HTERT RPE-1 (cell line): Measurements from ENCODE around the gene SNRPB.
"Not testable (repeated sequence)": the region's sequence is repeated elsewhere in the genome, so short reads cannot be mapped to it uniquely, and the experiment has no call there.

ENCODE experiments used
- in situ Hi-C: fragments of 300-500 bp; cut with MboI; formaldehyde crosslinking; loops from 4 replicates; pipeline ENCODE4 v1.14.3; 2020; ENCODE audit warnings: low sequenced_read_pairs

Gene SNRPB

DNA sequence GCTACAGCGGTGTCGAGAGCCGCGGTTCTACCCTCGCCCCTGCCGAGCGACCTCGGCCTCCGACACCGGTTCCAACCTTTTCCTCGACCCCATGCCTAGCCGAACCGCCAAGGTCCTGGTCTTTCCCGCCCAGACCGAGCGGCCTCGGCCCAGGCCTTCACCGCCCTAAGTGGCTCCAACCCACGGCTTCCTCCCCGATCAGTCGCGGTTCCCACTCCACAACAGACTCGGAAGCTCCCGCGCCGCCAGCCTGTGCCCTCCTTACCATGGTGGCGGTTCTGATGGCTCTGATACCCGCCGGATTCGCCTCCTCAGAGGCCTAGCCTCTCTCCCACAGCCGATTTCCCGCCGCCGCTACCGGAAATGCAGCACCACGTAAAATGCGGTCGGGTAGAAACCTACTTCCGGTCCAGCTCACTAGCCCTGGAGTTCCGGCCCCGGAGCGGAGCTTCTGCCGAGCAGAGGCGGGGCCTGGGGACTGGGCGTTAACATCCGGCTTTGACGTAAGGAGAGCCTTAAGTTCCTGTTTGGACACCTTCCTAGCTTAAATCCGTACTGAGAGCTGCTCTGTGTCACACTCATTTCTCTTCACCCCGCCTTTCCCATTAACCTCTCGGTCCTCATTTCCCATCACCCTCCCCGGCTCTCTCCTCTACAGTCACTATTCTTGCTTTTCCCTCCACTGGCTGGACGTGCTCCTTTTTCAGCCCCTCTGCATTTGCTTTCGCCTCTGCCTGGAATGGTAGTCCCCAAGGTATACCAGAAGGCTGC is at the start of gene SNRPB:
TSS of gene SNRPB (minus strand) at position 367 of the 771 bp plus-strand sequence. CDS start at position 268, 99 bp downstream.
- in situ Hi-C loops = no loop called here

DNA sequence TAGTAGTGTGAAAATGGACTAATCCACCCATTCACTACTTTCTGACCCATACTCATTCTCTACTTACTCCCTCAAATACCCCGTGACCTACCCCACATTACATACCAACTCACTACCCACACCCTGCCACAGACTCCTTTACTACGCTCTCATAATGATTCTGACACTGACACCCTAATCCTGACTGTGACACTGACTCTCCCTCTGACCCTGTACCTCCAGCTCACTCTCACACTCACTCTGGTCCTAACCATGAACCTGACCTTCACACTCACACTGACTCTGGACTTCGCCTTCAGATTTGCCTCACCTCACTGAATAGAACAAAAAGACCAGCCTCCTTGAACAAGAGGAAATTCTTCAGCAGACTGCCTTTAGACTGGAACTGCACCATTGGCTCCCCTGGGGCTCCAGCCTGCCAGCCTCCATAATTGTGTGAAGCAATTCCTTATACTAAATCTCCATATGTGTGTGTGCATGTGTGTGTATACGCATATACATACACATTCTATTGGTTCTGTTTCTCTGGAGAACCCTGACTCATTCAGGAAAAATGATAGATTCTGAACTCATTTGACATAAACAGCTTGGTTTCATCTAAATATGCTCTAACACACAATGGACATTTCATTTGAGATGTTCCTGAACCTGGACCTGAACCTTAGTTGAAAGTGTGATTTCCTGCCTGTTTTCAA is 48.7 kb upstream of the SNRPB start:
- in situ Hi-C loops = no loop called here

DNA sequence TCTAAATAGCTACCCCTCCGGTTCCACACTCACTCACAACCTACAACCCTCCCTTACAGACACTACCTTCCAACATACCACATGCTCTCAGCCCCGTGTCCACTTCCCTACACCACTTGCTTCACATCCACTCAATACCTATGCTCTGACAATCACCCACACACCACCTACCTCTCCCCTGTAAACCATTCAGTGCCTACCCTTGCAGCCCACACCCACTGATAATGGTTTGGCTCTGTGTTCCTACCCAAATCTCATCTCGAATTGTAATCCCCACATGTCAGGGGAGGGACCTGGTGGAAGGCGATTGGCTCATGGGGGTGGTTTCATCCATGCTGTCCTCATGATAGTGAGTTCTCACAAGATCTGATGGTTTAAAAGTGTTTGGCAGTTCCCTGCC is 48.0 kb upstream of the SNRPB start:
- in situ Hi-C loops = no loop called here

DNA sequence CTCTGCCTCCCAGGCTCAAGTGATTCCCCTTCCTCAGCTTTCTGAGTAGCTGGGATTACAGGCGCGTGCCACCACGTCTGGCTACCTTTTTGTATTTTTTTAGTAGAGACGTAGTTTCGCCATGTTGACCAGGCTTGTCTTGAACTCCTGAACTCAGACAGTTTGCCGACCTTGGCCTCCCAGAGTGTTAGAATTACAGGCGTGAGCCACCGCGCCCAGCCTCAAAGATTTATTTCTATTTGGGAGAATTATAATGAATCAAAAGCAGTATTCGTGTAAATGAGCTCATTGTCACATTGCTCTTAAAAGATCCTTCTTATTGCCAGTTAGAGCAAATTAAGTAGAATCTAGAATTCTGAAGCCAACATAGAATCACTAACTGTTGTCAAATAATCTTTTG is 47.5 kb upstream of the SNRPB start:
- in situ Hi-C loops = no loop called here

DNA sequence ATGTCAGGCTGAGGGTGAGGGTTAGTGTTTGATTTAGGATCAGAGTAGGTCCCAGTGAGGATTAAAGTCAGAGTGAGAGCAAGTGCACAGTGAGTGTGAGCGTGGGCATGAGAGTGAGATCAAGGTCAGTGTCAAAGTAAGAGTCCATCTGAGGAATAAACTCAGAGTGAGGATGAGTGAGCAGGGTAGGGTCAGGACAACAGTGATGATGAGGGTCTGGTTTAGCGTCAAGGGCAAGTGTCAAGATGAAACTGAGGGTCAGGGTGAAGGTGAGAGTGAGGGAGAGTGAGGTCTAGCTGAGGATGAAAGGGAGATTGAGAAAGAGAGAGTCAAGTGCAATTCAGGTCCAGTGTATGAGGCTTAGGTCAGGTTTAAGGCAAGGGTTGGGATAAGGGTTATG is 45.8 kb upstream of the SNRPB start:
- in situ Hi-C loops = no loop called here

DNA sequence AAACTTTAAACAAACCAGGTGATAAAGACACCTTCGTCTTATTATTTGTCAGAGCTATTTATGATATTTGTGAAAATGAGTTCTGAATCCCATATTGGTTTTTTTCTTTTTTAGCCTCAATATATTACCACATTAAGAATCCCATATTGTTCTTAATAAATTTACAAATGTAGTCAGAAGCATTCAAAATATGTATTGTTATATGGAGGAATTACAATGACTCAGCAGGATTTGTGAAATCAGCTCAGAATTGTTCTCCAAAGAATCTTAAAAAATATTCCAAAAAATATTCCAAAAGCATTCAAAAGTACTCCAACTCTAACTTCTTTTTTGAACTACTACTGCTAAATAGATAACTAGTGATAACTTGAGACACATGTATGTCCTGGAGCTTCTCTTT is 44.6 kb upstream of the SNRPB start:
- in situ Hi-C loops = no loop called here

DNA sequence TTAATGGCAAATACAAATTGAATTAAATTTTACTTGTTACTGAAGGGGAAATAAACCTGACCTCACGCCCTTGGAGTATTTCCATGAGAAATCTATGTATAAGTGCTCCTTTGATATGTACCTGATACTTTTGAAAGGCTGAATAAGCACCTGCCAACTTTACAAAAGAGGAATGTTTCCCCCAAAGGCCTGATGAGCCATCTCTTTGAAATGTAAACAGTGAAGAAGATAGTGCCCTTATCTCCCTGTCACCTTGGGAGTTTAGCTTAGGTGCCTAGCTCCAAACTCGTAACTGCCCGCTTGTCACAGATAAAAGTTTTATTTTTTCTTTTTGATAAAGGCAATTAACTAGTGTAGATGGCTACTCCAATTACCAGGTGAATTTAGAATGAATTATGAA is 39.2 kb upstream of the SNRPB start:
- in situ Hi-C loops = no loop called here

DNA sequence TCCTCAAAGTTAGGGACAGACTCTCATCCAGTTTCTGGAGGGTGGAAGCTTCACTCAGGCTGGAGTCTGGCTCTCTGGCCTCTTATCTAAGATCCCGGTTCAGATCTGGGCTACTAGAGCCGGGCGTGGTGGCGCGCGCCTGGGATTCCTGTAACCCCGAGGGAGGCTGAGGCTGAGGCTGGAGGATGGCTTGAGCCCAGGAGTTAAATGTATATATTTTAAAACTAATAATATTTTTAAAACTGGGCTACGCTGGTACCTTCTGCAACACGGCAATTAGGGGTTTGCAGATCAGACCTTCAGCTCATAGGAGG is 38.8 kb upstream of the SNRPB start:
- in situ Hi-C loops = no loop called here

DNA sequence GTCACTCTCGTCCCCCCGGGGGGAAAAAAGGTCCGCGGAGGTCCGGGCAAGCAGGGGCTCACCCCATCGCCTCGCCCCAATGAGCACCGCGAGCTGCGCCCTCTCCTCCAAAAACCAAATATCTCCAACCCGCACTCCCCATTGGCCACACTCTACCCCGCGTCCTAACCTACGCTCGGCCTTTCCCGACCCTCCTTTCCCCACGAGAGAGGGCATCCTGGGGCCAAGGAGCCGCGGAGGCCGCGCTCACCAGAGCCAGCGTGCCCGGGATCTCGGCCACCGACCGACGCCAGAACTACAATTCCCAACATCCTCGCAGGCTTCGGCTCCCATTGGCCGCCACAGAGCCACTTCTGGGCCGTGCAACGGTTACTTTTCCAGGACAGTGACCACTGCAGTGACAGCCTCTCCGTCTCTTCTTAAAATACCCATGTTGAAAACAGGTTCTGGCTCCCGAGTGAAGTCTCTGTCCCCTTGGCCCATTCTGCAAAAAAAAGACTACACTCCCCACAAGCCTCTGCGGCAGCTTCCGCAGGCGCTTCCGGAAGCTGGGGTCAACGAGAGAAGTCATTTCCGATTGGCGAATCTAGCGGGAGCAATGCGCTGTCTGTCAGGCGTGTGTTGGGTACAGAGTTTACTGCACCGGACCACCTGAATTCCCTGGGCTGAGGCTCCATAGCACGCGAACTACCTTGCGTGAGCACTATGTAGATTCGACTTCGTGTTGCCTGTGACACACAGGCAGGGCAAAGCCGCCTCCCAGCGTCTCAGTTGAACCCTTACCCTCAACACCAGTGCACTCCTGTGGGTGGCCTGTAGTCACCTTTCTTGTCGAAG is 38.3 kb upstream of the SNRPB start, which contains the start of gene ZNF343:
TSS of gene ZNF343 (minus strand) at position 285 of the 837 bp plus-strand sequence. CDS start 15,020 bp downstream, outside the sequence.
- in situ Hi-C loops = no loop called here

DNA sequence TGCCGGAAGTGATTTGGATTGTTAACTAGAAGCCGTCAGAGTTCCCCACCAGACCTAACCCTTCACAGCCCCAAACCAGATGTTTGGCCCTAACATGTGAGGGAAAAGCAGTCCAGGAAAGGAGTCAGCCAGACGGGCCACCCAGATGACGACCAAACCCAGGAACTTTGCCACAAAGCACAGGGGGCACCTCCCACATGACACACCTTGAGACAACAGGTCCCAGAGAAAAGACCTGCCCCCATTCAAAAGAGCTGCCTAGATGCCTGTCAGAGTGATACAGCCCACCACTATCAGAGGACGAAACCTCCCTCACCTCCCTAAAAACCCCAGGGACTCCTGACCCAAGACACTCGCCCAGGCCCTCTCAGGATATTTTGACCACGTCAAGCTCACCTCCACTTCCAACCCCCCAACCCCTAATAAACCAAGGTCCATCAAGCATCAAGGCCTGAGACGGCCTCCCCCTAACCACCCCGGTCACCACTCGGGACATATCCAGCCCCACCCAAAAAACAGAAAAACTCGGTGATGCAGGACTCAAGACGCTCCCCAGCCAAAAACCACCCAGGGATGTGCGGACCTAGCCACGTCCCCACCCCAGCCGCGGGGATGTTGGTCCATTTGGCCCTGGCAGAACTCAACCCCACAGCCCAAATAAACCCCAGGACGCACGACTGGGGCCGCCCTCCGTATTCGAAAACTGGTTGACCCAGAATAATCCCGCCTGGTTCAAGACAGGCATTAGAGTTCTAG is 37.5 kb upstream of the SNRPB start:
- in situ Hi-C loops = no loop called here

DNA sequence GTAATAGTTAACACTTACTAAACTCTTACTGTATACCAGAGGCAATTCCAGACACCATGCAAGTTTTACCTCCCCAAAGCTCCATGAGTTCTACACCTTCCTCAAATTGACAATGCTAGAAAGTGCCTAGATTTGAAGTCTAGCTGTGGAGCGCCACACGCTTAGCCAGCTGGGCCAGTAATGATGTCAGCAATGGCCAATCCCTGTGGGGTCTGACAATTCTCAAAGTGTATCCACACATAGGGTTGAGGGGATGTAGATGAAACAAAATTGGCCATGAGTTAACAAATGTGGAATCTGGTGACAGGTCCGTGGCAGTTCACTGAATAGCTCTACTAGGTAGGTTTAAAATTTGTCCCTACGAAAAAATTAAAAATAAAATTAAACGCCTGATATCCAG is 36.9 kb upstream of the SNRPB start:
- in situ Hi-C loops = no loop called here

DNA sequence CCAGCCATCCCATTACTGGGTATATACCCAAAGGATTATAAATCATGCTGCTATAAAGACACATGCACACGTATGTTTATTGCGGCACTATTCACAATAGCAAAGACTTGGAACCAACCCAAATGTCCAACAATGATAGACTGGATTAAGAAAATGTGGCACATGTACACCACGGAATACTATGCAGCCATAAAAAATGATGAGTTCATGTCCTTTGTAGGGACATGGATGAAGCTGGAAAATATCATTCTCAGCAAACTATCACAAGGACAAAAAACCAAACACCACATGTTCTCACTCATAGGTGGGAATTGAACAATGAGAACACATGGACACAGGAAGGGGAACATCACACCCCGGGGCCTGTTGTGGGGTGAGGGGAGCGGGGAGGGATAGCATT is 35.8 kb upstream of the SNRPB start:
- in situ Hi-C loops = not testable (repeated sequence)

DNA sequence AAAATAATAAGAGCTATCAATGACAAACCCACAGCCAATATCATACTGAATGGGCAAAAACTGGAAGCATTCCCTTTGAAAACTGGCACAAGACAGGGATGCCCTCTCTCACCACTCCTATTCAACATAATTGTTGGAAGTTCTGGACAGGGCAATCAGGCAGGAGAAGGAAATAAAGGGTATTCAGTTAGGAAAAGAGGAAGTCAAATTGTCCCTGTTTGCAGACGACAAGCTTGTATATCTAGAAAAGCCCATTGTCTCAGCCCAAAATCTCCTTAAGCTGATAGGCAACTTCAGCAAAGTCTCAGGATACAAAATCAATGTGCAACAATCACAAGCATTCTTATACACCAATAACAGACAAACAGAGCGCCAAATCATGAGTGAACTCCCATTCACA is 34.2 kb upstream of the SNRPB start:
- in situ Hi-C loops = not testable (repeated sequence)

DNA sequence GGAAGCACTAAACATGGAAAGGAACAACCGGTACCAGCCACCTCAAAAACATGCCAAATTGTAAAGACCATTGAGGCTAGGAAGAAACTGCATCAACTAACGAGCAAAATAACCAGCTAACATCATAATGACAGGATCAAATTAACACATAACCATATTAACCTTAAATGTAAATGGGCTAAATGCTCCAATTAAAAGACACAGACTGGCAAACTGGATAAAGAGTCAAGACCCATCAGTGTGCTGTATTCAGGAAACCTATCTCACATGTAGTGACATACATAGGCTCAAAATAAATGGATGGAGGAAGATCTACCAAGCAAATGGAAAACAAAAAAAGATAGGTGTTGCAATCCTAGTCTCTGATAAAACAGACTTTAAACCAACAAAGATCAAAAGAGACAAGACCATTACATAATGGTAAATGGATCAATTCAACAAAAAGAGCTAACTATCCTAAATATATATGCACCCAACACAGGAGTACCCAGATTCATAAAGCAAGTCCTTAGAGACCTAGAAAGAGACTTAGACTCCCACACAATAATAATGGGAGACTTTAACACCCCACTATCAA is 32.3 kb upstream of the SNRPB start:
- in situ Hi-C loops = not testable (repeated sequence)

DNA sequence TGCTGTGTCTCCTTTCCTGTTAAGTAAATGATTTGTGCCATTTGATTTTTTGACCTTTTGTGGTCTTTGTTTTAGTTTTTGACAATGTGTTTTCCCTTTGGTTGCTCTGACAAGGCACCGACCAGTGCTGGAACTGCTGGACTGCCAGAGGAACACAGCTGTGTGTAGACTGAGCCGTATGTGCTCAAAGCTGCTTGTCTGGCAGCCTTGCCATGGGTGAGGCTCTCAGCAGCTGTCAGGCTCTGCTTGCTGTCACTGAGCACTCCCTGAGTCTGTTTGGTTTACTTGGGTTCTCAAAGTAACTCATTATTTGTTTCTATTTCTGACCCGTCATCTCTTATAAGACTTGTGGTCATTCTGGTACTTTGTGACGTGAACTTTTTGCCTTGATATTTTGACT is 15.1 kb upstream of the SNRPB start:
- in situ Hi-C loops = no loop called here

DNA sequence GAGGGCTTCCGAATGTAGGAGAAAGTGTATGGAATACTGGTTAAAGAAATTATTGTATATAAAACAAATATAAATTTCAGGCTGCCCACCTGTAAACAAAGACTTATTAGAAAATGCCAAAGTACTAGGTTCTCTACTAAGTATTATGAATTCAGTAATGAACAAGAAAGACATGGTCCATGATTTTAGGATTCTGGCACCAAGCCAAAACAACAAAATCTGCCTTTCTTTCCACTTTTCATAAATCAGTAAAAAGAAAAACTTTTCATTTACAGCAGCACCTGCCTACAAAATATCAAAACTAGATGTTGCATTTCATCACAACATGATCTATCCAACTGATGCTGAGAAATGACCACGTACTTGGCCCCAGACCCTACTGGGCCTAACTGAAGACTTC is 14.5 kb upstream of the SNRPB start:
- in situ Hi-C loops = no loop called here

DNA sequence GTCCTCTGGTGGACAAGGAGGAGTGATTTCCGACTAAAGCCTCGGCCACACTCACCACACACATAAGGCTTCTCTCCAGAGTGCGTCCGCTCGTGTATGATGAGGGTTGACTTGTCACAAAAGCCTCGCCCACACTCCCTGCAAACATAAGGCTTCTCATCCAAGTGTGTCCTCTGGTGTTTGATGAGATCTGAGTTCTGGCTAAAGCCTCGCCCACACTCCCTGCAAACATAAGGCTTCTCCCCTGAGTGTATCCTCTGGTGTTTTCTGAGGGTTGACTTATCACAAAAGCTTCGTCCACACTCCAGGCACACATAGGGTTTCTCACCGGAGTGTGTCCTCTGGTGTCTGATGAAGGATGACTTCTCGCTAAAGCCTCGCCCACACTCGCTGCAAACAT is 12.9 kb upstream of the SNRPB start:
- in situ Hi-C loops = no loop called here

DNA sequence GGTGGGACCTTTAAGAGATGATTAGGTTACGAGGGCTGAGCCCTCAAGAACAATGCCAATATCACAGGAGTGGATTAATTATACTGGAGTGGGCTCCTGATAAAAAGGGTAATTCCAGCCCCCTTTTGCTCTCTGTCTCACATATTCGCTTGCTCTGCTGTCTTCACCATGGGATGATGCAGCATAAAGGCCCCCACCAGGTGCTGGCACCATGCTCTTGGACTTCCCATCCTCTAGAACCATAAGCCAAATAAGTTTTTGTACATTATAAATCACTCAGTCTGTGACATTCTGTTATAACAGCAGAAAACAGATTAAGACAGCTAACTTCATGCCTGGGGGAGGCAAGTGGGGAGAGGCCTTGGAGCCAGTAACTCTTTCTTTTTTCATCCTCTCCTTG is 9.8 kb upstream of the SNRPB start:
- in situ Hi-C loops = no loop called here

DNA sequence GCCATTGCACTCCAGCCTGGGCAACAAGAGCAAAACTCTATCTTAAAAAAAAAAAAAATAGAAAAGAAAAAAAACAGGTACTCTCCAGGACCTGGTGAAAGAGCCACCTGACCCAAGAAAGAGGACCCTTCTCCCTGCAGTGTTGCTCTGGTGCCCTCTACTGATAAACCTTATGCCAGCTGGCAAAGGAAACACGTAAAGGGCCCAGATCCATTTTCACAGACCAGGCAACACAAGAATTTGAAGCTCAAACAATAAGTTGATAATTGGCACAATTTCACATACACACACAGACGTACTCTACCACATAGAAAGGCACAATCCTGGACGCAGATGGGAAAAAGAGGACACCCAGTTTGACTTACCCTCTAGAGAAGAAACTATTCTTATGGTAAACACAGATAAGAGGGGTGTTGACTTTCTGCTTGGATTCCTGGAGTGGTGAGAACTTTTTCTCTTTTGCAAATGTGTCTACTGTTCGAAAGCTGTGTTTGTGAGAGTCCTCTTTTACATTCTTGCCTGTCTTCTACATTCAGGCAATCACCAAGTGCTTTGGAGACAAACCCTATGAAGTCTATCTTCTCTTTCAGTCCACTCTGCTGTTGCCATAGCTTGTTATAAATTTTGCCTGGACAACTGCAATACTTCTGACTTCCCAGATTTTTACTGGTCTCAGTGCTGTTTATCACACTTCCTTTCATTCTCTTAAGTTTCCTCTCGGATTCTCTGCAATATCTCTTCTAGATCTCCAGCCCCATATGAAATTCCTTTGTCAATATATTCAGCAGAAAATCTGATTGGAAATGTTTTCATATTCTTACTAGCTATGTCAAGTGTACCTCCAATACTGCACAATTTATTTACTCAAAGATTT is 6.4 kb upstream of the SNRPB start:
- in situ Hi-C loops = no loop called here
